Transverse colon (tissue), 4 donors: ENCODE results near the gene ALDOB.

Experiments used
- CTCF ChIP-seq, 5 experiments: fragments of 200-600 bp in 3 of 5; fragments of 450-650 bp in 2 of 5; sonication (generic) in 3 of 5; IDR thresholded peaks; 1 replicate in 2 of 5; 2 replicates in 3 of 5; pipeline ENCODE4 v1.5.1; 2016 to 2017; ENCODE audit warnings: antibody characterized with exemption in 5 of 5, inconsistent platforms in 3 of 5, mild to moderate bottlenecking in 2 of 5, moderate library complexity in 1 of 5
- POLR2AphosphoS5 ChIP-seq, 3 donors: sonication (generic); formaldehyde crosslinking; IDR thresholded peaks; one replicate each; pipeline ENCODE4 v1.6.1; 2016; ENCODE audit warnings: antibody characterized with exemption in 3 of 3

GRCh38 chr9:101387871-101388506 is 47.6 kb downstream of the ALDOB start:
- TF ChIP-seq CTCF (IDR thresholded peaks at IDR 0.05) = peak; percentile 39 to 58 (median 44)
- no peak for TF ChIP-seq POLR2AphosphoS5 (IDR thresholded peaks at IDR 0.05)
